HL-60 (cell line): ENCODE data around the gene FAM169A.

Source experiments
- DNase-seq, 2 experiments: peaks; one replicate each; pipeline ENCODE4 v3.0.0-alpha.2; 2010 to 2020; ENCODE audit warnings: low read depth in 1 of 2, low spot score in 1 of 2
- H3K27ac ChIP-seq: fragments of 250-450 bp; sonication (Bioruptor Pico); replicated peaks from 2 replicates; pipeline ENCODE4 v1.5.1; 2020; ENCODE audit warnings: mild to moderate bottlenecking, moderate library complexity
- H3K27me3 ChIP-seq: fragments of 250-450 bp; sonication (Bioruptor Pico); 2 replicates; pipeline ENCODE4 v1.5.1; 2021; ENCODE audit warnings: mild to moderate bottlenecking, moderate library complexity; ENCODE audit not compliant: insufficient read depth, poor library complexity, severe bottlenecking
- H3K4me3 ChIP-seq: replicated peaks from 2 replicates; pipeline ENCODE4 v1.5.1; 2011; ENCODE audit warnings: mild to moderate bottlenecking, control low read depth, low read length; ENCODE audit not compliant: insufficient read depth
- GABPA ChIP-seq: IDR thresholded peaks from 2 replicates; pipeline ENCODE4 v1.6.1; 2012; ENCODE audit warnings: low read depth
- POLR2AphosphoS5 ChIP-seq: IDR thresholded peaks from 2 replicates; pipeline ENCODE4 v1.6.1; 2012; ENCODE audit warnings: low read depth
- SPI1 ChIP-seq: IDR thresholded peaks from 2 replicates; pipeline ENCODE4 v1.6.1; 2012; ENCODE audit warnings: low read depth, mild to moderate bottlenecking, borderline replicate concordance
- TF ChIP-seq, protein P1 (sequence below): IDR thresholded peaks from 2 replicates; pipeline ENCODE4 v1.6.1; 2012; ENCODE audit warnings: low read depth; ENCODE audit not compliant: insufficient replicate concordance
- TF ChIP-seq, protein P2 (sequence below): IDR thresholded peaks from one replicate; pipeline ENCODE4 v1.5.1; 2011; ENCODE audit warnings: low read length, control low read depth, inconsistent platforms; ENCODE audit not compliant: insufficient read depth

The FAM169A gene

DNA sequence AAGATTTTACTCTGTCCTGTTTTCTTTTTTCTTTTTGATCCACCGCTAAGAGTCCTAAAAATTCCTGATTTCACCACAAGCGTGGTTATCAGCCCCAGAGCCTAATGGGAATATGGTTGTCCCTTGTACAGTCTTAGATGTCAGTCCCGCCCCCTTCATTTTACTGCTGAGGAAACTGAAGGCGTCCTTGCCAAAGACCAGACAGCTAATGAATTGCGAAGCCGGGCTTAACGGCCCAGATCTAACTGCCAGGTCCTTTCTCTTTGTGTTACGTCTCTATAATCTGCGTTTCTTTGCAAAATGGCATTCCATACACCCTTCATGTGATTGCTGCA is 98.6 kb downstream of the FAM169A start:
- Histone ChIP-seq H3K27me3 (no peaks in the 10 kb centered on the region), H3K4me3 (peak overlapping the region; percentile 74), H3K27ac (peak overlapping the region; percentile 89)
- TF ChIP-seq, protein P1, sequence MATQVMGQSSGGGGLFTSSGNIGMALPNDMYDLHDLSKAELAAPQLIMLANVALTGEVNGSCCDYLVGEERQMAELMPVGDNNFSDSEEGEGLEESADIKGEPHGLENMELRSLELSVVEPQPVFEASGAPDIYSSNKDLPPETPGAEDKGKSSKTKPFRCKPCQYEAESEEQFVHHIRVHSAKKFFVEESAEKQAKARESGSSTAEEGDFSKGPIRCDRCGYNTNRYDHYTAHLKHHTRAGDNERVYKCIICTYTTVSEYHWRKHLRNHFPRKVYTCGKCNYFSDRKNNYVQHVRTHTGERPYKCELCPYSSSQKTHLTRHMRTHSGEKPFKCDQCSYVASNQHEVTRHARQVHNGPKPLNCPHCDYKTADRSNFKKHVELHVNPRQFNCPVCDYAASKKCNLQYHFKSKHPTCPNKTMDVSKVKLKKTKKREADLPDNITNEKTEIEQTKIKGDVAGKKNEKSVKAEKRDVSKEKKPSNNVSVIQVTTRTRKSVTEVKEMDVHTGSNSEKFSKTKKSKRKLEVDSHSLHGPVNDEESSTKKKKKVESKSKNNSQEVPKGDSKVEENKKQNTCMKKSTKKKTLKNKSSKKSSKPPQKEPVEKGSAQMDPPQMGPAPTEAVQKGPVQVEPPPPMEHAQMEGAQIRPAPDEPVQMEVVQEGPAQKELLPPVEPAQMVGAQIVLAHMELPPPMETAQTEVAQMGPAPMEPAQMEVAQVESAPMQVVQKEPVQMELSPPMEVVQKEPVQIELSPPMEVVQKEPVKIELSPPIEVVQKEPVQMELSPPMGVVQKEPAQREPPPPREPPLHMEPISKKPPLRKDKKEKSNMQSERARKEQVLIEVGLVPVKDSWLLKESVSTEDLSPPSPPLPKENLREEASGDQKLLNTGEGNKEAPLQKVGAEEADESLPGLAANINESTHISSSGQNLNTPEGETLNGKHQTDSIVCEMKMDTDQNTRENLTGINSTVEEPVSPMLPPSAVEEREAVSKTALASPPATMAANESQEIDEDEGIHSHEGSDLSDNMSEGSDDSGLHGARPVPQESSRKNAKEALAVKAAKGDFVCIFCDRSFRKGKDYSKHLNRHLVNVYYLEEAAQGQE: no peak
- TF ChIP-seq POLR2AphosphoS5 (no peak), GABPA (no peak), SPI1 (no peak)
- TF ChIP-seq, protein P2, sequence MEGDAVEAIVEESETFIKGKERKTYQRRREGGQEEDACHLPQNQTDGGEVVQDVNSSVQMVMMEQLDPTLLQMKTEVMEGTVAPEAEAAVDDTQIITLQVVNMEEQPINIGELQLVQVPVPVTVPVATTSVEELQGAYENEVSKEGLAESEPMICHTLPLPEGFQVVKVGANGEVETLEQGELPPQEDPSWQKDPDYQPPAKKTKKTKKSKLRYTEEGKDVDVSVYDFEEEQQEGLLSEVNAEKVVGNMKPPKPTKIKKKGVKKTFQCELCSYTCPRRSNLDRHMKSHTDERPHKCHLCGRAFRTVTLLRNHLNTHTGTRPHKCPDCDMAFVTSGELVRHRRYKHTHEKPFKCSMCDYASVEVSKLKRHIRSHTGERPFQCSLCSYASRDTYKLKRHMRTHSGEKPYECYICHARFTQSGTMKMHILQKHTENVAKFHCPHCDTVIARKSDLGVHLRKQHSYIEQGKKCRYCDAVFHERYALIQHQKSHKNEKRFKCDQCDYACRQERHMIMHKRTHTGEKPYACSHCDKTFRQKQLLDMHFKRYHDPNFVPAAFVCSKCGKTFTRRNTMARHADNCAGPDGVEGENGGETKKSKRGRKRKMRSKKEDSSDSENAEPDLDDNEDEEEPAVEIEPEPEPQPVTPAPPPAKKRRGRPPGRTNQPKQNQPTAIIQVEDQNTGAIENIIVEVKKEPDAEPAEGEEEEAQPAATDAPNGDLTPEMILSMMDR: no peak
- DNase-seq: peak in 1 of 2 experiments; percentile 32

DNA sequence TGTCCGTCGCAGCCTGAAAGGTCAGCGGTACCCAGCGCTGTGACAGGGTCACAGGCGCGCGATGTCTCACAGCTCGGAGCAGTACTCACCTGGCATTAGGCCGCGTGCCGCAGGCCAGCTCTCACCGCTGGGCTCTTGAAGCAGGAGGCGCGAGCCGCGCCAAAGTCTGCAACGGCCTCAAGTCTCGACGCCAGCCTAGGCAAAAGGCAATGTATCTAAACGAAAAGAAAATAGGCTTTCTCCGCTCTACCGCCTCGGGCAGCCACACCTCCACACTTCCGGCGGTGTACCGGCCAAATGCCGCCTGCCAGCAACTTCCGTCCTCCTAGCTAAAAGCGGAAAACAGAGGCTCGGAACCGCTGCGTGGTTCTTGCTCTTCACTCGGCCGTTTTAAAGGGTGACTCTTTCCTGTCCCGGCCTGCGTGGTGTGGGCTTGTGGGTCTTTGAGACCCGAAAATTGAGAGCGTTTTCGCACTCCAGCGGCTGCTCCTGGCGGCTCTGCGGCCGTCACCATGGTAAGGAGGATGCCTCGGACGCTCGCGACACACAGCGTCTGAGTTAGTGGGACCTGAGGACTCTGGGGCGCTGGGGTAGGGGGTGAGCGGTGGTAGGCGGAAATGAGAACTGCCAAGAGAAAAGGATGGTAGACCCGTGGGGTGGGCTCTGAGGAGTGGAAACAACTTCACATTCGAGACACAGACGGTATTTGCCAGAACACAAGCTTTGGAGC is 99.2 kb downstream of the FAM169A start, which contains the start of the genes GFM2 and NSA2:
TSS of gene GFM2 (minus strand) at position 269 of the 730 bp plus-strand sequence. CDS start 3,375 bp downstream, outside the sequence.
TSS of gene NSA2 (plus strand) at position 401 of the 730 bp plus-strand sequence. CDS start at position 513, 112 bp downstream.
- Histone ChIP-seq H3K27ac (peak within 1 kb of the TSS; percentile 89), H3K27me3 (no peaks in the 10 kb centered on the region), H3K4me3 (peak within 1 kb of the TSS; percentile 74)
- peak; percentile 54 to 83 for DNase-seq
- TF ChIP-seq SPI1 (no peak), GABPA (peak; percentile 98), POLR2AphosphoS5 (peak; percentile 38; the same call in 1 of the 2 replicates)
- TF ChIP-seq, protein P2: no peak

DNA sequence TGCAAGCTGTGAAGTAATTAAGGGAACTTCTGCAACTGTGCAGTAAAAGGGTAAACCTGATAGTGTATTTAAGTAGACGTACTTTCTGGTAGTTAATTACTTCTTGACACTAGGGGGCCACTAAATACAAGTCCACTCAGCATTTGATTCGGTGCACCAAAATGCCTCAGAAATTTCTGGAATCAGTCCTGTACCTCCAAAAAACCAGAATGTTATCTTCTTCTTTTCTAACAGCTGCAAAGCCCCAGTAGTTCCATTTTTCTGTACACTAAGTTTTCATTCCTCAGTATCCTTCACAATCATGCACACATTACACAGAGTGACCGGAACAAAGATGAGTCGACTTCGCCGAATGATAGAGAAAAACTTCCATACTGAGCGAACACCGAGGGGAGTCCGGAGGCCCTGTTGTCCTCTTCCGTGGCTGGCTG is 99.8 kb downstream of the FAM169A start:
- Histone ChIP-seq H3K27ac (peak overlapping the region; percentile 89), H3K4me3 (peak overlapping the region; percentile 74), H3K27me3 (no peaks in the 10 kb centered on the region)
- DNase-seq: peak; percentile 2 to 30
- TF ChIP-seq SPI1: no peak
- TF ChIP-seq, protein P1: no peak
- no peak for TF ChIP-seq POLR2AphosphoS5
- TF ChIP-seq, protein P2: no peak
- TF ChIP-seq GABPA: no peak
